Osteoblast (primary cell): ENCODE results near the gene FAM124A. TPM values are rescaled to one million over a fixed set of nuclear protein-coding genes. Genes with fewer than 3 reads are reported as not detected.
"Not testable (repeated sequence)": the region's sequence is repeated elsewhere in the genome, so short reads cannot be mapped to it uniquely, and the experiment has no call there.

Experiments
- DNase-seq: peaks from one replicate; pipeline ENCODE4 v3.0.0; 2011; ENCODE audit warnings: low spot score, mixed read lengths; ENCODE audit not compliant: insufficient read length; ENCODE audit errors: missing footprints
- H2AFZ ChIP-seq: 2 replicates; pipeline ENCODE4 v1.6.0; 2011; ENCODE audit warnings: mild to moderate bottlenecking, low read length
- H3K27ac ChIP-seq: 2 replicates; pipeline ENCODE4 v1.5.1; 2011; ENCODE audit warnings: mild to moderate bottlenecking, low read depth, low read length, moderate library complexity
- H3K27me3 ChIP-seq: 2 replicates; pipeline ENCODE4 v1.6.0; 2012; ENCODE audit warnings: mild to moderate bottlenecking, control low read depth, inconsistent platforms, low read length, moderate library complexity; ENCODE audit not compliant: insufficient read depth
- H3K36me3 ChIP-seq: 2 replicates; pipeline ENCODE4 v1.5.1; 2011; ENCODE audit warnings: mild to moderate bottlenecking, low read length, control low read depth, moderate library complexity; ENCODE audit not compliant: insufficient read depth
- H3K4me1 ChIP-seq: 2 replicates; pipeline ENCODE4 v1.5.1; 2011; ENCODE audit warnings: mild to moderate bottlenecking, low read length, control low read depth, moderate library complexity; ENCODE audit not compliant: insufficient read depth
- H3K4me2 ChIP-seq: 2 replicates; pipeline ENCODE4 v1.6.0; 2011; ENCODE audit warnings: mild to moderate bottlenecking, low read length; ENCODE audit not compliant: insufficient read depth
- H3K4me3 ChIP-seq: fragments of 200-600 bp; sonication (generic); 3 replicates; pipeline ENCODE4 v1.5.1; 2012; ENCODE audit warnings: mild to moderate bottlenecking, low read length, inconsistent platforms; ENCODE audit not compliant: insufficient read depth
- H3K79me2 ChIP-seq: 2 replicates; pipeline ENCODE4 v1.6.0; 2012; ENCODE audit warnings: mild to moderate bottlenecking, low read length, control low read depth, inconsistent platforms; ENCODE audit not compliant: insufficient read depth
- H3K9me3 ChIP-seq: 2 replicates; pipeline ENCODE4 v1.5.1; 2011; ENCODE audit warnings: low read depth, low read length, control low read depth
- H4K20me1 ChIP-seq: 2 replicates; pipeline ENCODE4 v1.6.0; 2012; ENCODE audit warnings: mild to moderate bottlenecking, low read length, control low read depth; ENCODE audit not compliant: insufficient read depth
- total RNA-seq: library from RNA; depleted of rRNA; stranded (reverse); fragments of >200 nt; gene quantifications from 2 replicates; pipeline ENCODE4 v1.2.3, GENCODE V29; 2012
- TF ChIP-seq, protein P1 (sequence below): IDR thresholded peaks from 2 replicates; pipeline ENCODE4 v1.5.1; 2011; ENCODE audit warnings: mild to moderate bottlenecking, low read depth, low read length, moderate library complexity; ENCODE audit errors: extremely low read depth

Gene FAM124A
- total RNA-seq, 1 donor, result 1.1 TPM

DNA sequence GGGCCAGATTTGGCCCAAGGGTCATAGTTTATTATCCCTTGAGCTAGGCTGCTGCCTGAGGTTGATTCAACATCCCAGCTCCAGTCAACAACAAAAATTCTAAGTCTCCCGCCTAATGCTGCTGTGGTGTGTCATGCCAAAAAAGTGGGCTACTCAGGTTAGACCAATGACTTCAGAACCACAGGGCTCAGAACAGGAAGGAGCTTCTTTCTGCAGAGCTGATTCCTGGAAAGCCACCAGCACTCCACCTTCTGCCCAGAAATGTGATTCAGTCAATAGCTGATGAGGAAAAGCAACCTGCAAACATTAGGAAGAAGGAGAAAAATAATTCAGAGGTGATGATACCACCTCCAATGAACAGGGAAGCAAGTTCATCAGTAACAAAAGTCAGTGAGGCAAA, 61.2 kb downstream of the FAM124A start:
- DNase-seq, result no peak
- peaks cover 20% of the 10 kb centered on the region for H3K27me3 ChIP-seq

GRCh38 chr13:51284339-51284738, 62.1 kb downstream of the FAM124A start:
- TF ChIP-seq, protein P1, sequence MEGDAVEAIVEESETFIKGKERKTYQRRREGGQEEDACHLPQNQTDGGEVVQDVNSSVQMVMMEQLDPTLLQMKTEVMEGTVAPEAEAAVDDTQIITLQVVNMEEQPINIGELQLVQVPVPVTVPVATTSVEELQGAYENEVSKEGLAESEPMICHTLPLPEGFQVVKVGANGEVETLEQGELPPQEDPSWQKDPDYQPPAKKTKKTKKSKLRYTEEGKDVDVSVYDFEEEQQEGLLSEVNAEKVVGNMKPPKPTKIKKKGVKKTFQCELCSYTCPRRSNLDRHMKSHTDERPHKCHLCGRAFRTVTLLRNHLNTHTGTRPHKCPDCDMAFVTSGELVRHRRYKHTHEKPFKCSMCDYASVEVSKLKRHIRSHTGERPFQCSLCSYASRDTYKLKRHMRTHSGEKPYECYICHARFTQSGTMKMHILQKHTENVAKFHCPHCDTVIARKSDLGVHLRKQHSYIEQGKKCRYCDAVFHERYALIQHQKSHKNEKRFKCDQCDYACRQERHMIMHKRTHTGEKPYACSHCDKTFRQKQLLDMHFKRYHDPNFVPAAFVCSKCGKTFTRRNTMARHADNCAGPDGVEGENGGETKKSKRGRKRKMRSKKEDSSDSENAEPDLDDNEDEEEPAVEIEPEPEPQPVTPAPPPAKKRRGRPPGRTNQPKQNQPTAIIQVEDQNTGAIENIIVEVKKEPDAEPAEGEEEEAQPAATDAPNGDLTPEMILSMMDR, result no peak
- H3K36me3 ChIP-seq, result no peaks in the 10 kb centered on the region
- H2AFZ ChIP-seq, result no peak overlapping the region
- H4K20me1 ChIP-seq, result no peaks in the 10 kb centered on the region
- H3K27me3 ChIP-seq, result peaks cover 12% of the 10 kb centered on the region
- no peak overlapping the region for H3K27ac ChIP-seq
- H3K79me2 ChIP-seq, result no peaks in the 10 kb centered on the region
- no peak overlapping the region for H3K4me3 ChIP-seq
- H3K9me3 ChIP-seq, result no peaks in the 10 kb centered on the region
- no peak for DNase-seq
- no peaks in the 10 kb centered on the region for H3K4me1 ChIP-seq
- no peak overlapping the region for H3K4me2 ChIP-seq

More for the DNA sequence above, 61.2 kb downstream of the FAM124A start:
- H2AFZ ChIP-seq, result no peak overlapping the region
- H3K4me2 ChIP-seq, result no peak overlapping the region
- no peak overlapping the region for H3K4me3 ChIP-seq
- H3K9me3 ChIP-seq, result no peaks in the 10 kb centered on the region
- H3K27ac ChIP-seq, result no peak overlapping the region
- TF ChIP-seq, protein P1, result no peak
- H3K79me2 ChIP-seq, result no peaks in the 10 kb centered on the region
- no peaks in the 10 kb centered on the region for H3K36me3 ChIP-seq
- no peaks in the 10 kb centered on the region for H4K20me1 ChIP-seq
- no peaks in the 10 kb centered on the region for H3K4me1 ChIP-seq

DNA sequence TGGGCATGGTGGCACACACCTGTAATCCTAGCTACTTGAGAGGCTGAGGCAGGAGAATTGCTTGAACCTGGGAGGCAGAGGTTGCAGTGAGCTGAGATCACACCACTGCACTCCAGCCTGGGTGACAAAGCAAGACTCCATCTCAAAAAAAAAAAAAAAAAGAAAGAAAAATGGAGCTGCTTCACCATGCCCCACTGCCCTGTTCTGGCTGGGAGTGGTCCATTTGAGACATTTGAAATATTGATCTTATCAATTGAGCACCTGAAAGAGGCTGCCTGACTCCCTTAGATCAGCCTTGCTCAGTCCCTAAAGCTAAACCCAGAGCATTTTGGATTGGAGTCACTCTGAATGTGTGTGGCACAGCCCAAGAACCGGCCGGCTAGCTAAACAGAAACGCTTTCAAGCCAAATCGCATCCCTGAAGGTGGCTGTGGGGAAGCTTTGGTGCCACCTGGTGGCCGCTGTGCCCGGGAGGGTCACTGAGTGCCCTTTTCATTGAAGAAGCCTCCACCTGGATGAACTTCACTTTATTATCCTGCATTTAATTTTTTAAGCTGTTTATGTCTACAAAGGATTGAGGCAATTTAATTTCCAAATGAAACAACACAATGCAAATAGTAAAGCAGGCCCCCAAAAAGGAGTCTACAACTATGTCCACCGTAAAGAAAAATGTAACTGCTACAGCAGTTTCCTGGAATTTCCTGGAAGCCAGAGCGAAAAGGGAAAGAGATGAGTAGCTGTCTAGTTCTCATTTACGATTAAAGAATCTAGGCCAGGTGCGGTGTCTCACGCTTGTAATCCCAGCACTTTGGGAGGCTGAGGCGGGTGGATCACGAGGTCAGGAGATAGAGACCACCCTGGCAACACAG, 64.2 kb downstream of the FAM124A start:
- Histone ChIP-seq H3K27me3 (peaks cover 11% of the 10 kb centered on the region), H3K79me2 (no peaks in the 10 kb centered on the region), H3K4me2 (peak overlapping the region; percentile 68), H2AFZ (no peak overlapping the region), H3K36me3 (no peaks in the 10 kb centered on the region), H3K4me1 (peaks cover 3% of the 10 kb centered on the region), H4K20me1 (no peaks in the 10 kb centered on the region), H3K9me3 (no peaks in the 10 kb centered on the region), H3K27ac (no peak overlapping the region), H3K4me3 (no peak overlapping the region)
- TF ChIP-seq, protein P1, result peak; percentile 94
- peak; percentile 86 for DNase-seq

GRCh38 chr13:51287758-51288157, 65.6 kb downstream of the FAM124A start:
- Histone ChIP-seq H3K27ac (no peak overlapping the region), H3K36me3 (no peaks in the 10 kb centered on the region), H3K4me1 (peaks cover 16% of the 10 kb centered on the region), H3K4me2 (no peak overlapping the region), H4K20me1 (no peaks in the 10 kb centered on the region), H3K79me2 (no peaks in the 10 kb centered on the region), H3K4me3 (no peak overlapping the region), H2AFZ (no peak overlapping the region), H3K27me3 (peaks cover 11% of the 10 kb centered on the region), H3K9me3 (no peaks in the 10 kb centered on the region)
- TF ChIP-seq, protein P1, result no peak
- DNase-seq, result no peak

DNA sequence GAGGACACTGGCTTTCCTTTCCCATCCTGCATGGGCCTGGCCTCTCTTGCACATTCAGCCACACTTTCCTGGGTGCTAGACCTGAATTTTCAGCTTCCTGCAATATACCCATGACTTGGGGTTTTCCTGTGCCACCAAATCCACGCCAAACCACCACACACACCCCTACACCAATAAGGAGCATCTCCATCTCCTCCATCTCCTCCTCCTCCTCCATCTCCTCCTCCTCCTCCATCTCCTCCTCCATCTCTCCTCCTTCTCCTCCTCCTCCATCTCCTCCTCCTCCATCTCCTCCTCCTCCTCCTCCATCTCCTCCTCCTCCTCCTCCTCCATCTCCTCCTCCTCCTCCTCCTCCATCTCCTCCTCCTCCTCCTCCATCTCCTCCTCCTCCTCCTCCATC, 66.1 kb downstream of the FAM124A start:
- H3K4me3 ChIP-seq, H3K4me2 ChIP-seq, H3K9me3 ChIP-seq, DNase-seq, H3K79me2 ChIP-seq, H3K27ac ChIP-seq, H4K20me1 ChIP-seq, H2AFZ ChIP-seq, H3K36me3 ChIP-seq: not testable (repeated sequence)
- Histone ChIP-seq H3K27me3 (peaks cover 11% of the 10 kb centered on the region), H3K4me1 (peaks cover 16% of the 10 kb centered on the region)
